GM12801 (cell line): ENCODE measurements around the gene LNX1.

Experiments used
- TF ChIP-seq, protein P1 (sequence below): IDR thresholded peaks from one replicate; pipeline ENCODE4 v1.5.1; 2011; ENCODE audit warnings: control low read depth; ENCODE audit not compliant: insufficient read length; ENCODE audit errors: extremely low read depth

The LNX1 gene

DNA sequence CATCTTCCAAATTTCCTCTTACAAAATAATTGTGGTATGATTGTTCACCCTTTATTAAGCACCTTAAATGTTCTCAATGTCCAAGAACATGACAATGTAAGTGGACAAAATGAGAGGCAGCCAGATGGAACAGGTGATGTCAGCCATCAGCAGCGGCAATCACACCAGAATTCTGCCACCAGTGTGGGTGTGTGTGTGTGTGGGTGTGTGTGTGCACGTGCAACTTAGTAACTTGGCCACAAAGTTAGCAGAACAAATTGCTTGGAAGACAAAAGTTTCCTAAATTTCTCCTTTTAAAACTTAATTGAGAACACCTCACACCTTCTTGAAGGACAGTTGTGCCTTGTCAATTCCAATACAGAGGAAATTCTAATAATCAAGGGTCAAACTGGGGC, 18.7 kb downstream of the LNX1 start:
- TF ChIP-seq, protein P1, sequence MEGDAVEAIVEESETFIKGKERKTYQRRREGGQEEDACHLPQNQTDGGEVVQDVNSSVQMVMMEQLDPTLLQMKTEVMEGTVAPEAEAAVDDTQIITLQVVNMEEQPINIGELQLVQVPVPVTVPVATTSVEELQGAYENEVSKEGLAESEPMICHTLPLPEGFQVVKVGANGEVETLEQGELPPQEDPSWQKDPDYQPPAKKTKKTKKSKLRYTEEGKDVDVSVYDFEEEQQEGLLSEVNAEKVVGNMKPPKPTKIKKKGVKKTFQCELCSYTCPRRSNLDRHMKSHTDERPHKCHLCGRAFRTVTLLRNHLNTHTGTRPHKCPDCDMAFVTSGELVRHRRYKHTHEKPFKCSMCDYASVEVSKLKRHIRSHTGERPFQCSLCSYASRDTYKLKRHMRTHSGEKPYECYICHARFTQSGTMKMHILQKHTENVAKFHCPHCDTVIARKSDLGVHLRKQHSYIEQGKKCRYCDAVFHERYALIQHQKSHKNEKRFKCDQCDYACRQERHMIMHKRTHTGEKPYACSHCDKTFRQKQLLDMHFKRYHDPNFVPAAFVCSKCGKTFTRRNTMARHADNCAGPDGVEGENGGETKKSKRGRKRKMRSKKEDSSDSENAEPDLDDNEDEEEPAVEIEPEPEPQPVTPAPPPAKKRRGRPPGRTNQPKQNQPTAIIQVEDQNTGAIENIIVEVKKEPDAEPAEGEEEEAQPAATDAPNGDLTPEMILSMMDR: no peak

DNA sequence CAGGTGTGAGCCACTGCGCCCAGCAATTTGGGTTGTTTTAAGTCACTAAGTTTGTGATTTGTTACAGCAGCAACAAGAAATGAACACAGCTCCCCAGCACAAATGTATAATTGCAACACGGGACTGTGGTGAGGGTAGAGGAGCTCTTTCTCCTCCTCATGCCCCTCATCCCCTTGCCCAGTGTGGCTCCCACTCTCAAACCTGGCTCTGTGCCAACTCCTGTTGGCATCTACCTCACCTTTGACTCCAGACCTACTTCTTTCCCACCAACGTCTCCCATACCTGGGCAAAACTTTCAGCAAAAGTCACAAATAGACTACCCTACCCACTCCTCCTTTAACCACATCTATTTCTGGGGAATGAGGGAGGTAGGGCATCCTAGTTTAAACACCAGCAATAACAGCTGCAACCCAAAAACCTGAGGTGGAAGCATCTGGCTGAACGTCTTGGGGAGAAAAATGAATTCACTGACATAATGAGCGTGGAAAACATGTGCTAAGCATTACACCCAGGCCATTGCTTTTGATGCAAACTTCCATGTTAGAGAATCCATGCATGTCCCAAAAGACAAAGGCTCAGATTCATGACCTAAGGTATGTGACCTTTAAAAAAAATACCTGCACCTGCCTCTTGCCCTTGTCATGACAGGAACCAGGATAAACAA, 19.2 kb downstream of the LNX1 start:
- TF ChIP-seq, protein P1: no peak

DNA sequence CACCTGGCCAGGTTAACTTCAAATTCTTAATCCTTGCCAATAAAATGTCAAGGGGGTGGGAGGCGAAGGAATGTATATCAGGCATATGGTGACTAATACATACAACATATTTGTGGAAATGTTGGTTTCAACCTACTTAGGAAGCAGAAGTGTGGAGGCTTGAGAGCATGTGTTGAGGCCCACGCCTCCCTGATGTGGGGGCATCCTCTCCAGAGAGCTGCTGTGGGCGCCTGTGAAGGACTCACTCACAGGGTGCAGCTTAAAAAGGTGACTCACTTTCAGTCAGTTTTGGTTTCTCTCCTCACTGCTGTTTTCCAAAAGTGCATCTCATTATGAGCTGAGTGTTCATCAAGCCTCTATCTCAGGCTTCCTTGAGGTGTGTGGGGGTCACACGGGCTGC, 27.5 kb downstream of the LNX1 start:
- TF ChIP-seq, protein P1: no peak

DNA sequence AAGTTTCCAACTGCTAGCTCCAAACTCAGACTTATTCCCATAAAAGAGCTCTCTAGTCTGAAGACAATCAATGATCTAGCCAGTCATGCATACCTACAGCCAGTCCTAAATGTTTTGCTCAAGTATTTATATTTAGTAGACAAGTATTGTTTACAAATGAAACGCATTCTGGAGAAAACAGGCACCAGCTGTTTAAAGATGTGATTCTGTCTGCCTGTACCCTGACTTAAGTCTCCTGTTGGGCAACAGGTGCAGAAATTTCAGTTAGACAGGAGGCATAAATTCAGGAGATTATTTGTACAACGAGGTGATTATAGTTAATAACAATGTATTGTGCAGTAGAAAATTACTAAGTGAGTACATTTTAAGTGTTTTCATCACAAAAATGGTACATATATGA, 28.9 kb downstream of the LNX1 start:
- TF ChIP-seq, protein P1: no peak

DNA sequence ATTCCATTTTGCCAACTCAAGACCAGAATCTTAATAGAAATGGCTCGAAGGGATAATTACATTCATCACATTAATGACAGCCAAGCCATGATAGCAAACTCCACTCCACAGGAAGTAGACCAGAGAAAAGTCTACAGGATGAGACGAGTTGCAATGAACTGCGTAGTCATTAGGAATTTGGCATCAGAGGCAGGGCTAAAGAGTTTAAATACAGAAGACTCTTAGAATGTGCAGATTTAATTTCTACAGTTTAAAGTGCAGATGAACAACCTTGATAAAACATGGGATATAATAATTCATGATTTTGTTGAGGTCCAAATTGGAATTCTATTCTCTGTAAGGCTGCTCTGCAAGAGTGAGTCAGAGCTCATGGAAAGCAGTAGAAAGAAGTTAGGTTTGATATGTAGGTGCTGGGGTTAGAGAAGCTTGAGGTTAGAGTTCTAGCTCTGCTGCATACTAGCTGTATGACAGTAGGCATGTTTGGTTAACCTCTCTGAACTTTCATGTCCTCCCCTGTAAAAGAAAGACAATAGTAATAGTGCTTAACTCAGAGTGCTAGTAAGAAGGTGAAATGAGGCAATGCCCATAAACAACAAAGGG, 32.2 kb downstream of the LNX1 start:
- TF ChIP-seq, protein P1: no peak

DNA sequence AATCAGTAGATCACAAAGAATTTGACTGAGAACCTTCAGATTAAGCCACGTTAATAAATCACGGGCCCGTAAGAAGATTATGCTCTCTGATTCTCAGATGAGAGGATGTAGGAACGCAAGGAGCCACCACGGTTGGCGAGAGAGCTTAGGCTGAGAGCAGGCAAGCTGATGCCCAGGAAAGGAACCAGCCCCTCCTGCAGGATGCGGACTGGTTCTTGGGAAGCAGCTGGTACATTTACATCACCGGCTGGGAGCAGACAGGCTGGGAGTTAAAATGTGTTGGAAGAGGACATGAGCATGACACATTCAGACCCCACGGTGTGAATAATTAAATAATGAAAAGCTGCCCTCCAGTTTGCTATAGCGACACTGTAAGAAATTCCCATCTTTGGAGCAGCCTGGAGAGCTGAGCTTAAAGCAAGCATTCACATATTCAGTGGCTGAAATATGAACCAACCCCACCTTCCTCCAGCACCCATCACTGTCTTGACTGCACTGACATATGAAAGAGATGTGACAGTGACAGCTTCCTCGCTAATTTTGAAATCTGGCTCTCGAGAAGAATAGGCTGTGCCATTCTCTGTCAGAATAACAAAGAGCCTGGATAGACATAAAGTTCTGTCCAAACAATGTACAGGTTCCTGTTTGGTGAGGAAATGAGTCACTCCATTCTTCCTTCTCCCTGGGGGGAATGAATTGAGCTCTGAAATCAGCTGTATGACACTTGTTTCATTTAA, 33.1 kb downstream of the LNX1 start:
- TF ChIP-seq, protein P1: no peak

DNA sequence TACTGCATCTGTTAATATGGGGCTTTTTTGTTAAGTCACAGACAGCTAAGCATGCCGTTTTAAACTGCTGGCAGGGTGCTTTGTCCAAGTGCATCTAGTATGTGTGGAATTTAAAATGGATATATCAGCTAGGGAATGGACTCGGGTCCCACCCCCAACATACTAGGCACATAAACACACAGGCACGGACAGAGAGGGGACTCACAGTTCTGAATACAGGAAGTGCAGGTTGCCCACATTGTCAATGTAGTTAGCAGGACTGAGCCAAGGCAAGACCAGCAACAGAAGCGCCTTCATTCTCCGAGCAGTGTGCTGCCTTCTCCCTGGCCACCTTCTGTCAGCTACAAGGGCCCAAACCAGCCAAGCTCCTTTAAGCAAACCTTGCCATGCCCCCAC, 33.6 kb downstream of the LNX1 start:
- TF ChIP-seq, protein P1: no peak
